WTC11 (cell line): ENCODE data around the gene SLC35D1. TPM values are rescaled to one million over a fixed set of nuclear protein-coding genes. Genes with fewer than 3 reads are reported as not detected.

ENCODE experiments used
- ATAC-seq: fragments of 200-7000 bp; cut with Tn5 transposase; 2 replicates; pipeline ENCODE4 v1.10.0; 2021; ENCODE audit warnings: mild to moderate bottlenecking, moderate library complexity
- CTCF ChIA-PET: fragments of 300-600 bp; sonication (Branson Sonifier 250); formaldehyde crosslinking; loops from one replicate; lab custom pipeline; 2021; ENCODE audit warnings: antibody characterized with exemption; lab: Charles Lee
- POLR2A ChIA-PET: fragments of 350-600 bp; sonication (Branson Sonifier 250); formaldehyde crosslinking; loops from one replicate; lab custom pipeline; 2021; ENCODE audit warnings: antibody characterized with exemption; lab: Charles Lee
- DNase-seq: peaks from one replicate; pipeline ENCODE4 v3.0.0; 2021; ENCODE audit warnings: low spot score
- H3K27ac Mint-ChIP-seq: 2 replicates; pipeline ENCODE4 v1.8.0; 2021; ENCODE audit warnings: mixed read lengths
- H3K27me3 Mint-ChIP-seq: 2 replicates; pipeline ENCODE4 v1.8.0; 2021; ENCODE audit warnings: low read depth, mild to moderate bottlenecking, moderate library complexity, mixed read lengths
- H3K36me3 Mint-ChIP-seq: 2 replicates; pipeline ENCODE4 v1.8.0; 2021; ENCODE audit warnings: mixed read lengths
- H3K4me1 Mint-ChIP-seq: 2 replicates; pipeline ENCODE4 v1.8.0; 2022; ENCODE audit warnings: mixed read lengths
- H3K4me3 Mint-ChIP-seq: 2 replicates; pipeline ENCODE4 v1.8.0; 2021; ENCODE audit warnings: mild to moderate bottlenecking, moderate library complexity, mixed read lengths
- H3K9me3 Mint-ChIP-seq: 2 replicates; pipeline ENCODE4 v1.8.0; 2021; ENCODE audit warnings: mixed read lengths
- ATF1 ChIP-seq: sonication (generic); formaldehyde crosslinking; IDR thresholded peaks from 2 replicates; pipeline ENCODE4 v1.8.1; 2023; ENCODE audit warnings: mild to moderate bottlenecking, moderate library complexity, missing genetic modification reagents
- CREB1 ChIP-seq: sonication (generic); formaldehyde crosslinking; IDR thresholded peaks from 2 replicates; pipeline ENCODE4 v1.8.0; 2023; ENCODE audit warnings: mild to moderate bottlenecking, missing genetic modification reagents
- CREM ChIP-seq: sonication (generic); formaldehyde crosslinking; IDR thresholded peaks from 2 replicates; pipeline ENCODE4 v1.8.1; 2022; ENCODE audit warnings: mild to moderate bottlenecking, missing genetic modification reagents, moderate library complexity
- ELF4 ChIP-seq: sonication (generic); formaldehyde crosslinking; IDR thresholded peaks from 2 replicates; pipeline ENCODE4 v1.8.1; 2022; ENCODE audit warnings: low read depth, mild to moderate bottlenecking, moderate library complexity, missing genetic modification reagents
- ETV6 ChIP-seq: sonication (generic); formaldehyde crosslinking; IDR thresholded peaks from 2 replicates; pipeline ENCODE4 v1.8.1; 2022; ENCODE audit warnings: mild to moderate bottlenecking, missing genetic modification reagents
- GABPB1 ChIP-seq: sonication (generic); formaldehyde crosslinking; IDR thresholded peaks from 2 replicates; pipeline ENCODE4 v1.8.1; 2023; ENCODE audit warnings: mild to moderate bottlenecking, missing genetic modification reagents
- KAT7 ChIP-seq: sonication (generic); formaldehyde crosslinking; IDR thresholded peaks from 2 replicates; pipeline ENCODE4 v1.8.1; 2023; ENCODE audit warnings: missing genetic modification reagents, mild to moderate bottlenecking, borderline replicate concordance
- MXD4 ChIP-seq: fragments of 250-450 bp; sonication (Bioruptor Pico); IDR thresholded peaks from 2 replicates; pipeline ENCODE4 v1.8.0; 2021; ENCODE audit warnings: mild to moderate bottlenecking, moderate library complexity, borderline replicate concordance
- NR2C2 ChIP-seq: sonication (generic); formaldehyde crosslinking; IDR thresholded peaks from 2 replicates; pipeline ENCODE4 v1.8.0; 2022; ENCODE audit warnings: mild to moderate bottlenecking, missing genetic modification reagents
- OVOL2 ChIP-seq: fragments of 250-450 bp; sonication (Bioruptor Pico); IDR thresholded peaks from 2 replicates; pipeline ENCODE4 v1.9.0; 2021; ENCODE audit warnings: mild to moderate bottlenecking, borderline replicate concordance
- PRRX2 ChIP-seq: fragments of 250-450 bp; sonication (Bioruptor Pico); IDR thresholded peaks from 2 replicates; pipeline ENCODE4 v1.8.0; 2021; ENCODE audit warnings: mild to moderate bottlenecking
- TEAD1 ChIP-seq: sonication (generic); formaldehyde crosslinking; IDR thresholded peaks from 2 replicates; pipeline ENCODE4 v1.8.0; 2022; ENCODE audit warnings: mild to moderate bottlenecking, missing genetic modification reagents
- ZNF121 ChIP-seq: sonication (generic); formaldehyde crosslinking; IDR thresholded peaks from 2 replicates; pipeline ENCODE4 v1.8.0; 2023; ENCODE audit warnings: missing genetic modification reagents
- ZNF232 ChIP-seq: sonication (generic); formaldehyde crosslinking; IDR thresholded peaks from 2 replicates; pipeline ENCODE4 v1.8.0; 2022; ENCODE audit warnings: mild to moderate bottlenecking, missing genetic modification reagents
- ZNF423 ChIP-seq: fragments of 250-450 bp; sonication (Bioruptor Pico); IDR thresholded peaks from 2 replicates; pipeline ENCODE4 v2.1.2; 2022; ENCODE audit warnings: mild to moderate bottlenecking, moderate library complexity
- ZNF671 ChIP-seq: fragments of 250-450 bp; sonication (Bioruptor Pico); IDR thresholded peaks from 2 replicates; pipeline ENCODE4 v1.8.0; 2021; ENCODE audit warnings: mild to moderate bottlenecking
- total RNA-seq: library from RNA; stranded (reverse); gene quantifications from 3 replicates; pipeline ENCODE4 v1.2.3, GENCODE V29; 2021
- TF ChIP-seq, protein P1 (sequence below): sonication (generic); formaldehyde crosslinking; conservative IDR thresholded peaks from 2 replicates; pipeline ENCODE4 v1.8.1; 2022; ENCODE audit warnings: mild to moderate bottlenecking, missing genetic modification reagents
- TF ChIP-seq, protein P2 (sequence below): fragments of 250-450 bp; sonication (Bioruptor Pico); IDR thresholded peaks from 2 replicates; pipeline ENCODE4 v1.8.0; 2021; ENCODE audit warnings: mild to moderate bottlenecking
- TF ChIP-seq, protein P3 (sequence below): fragments of 250-450 bp; sonication (Bioruptor Pico); IDR thresholded peaks from 2 replicates; pipeline ENCODE4 v1.9.0; 2021; ENCODE audit warnings: moderate library complexity, mild to moderate bottlenecking, inconsistent platforms, borderline replicate concordance
- TF ChIP-seq, protein P4 (sequence below): fragments of 250-450 bp; sonication (Bioruptor Pico); IDR thresholded peaks from 2 replicates; pipeline ENCODE4 v1.9.0; 2021; ENCODE audit warnings: mild to moderate bottlenecking
- TF ChIP-seq, protein P5 (sequence below): sonication (generic); formaldehyde crosslinking; conservative IDR thresholded peaks from 2 replicates; pipeline ENCODE4 v1.8.1; 2023; ENCODE audit warnings: mild to moderate bottlenecking, low read depth, missing genetic modification reagents, moderate library complexity

The SLC35D1 gene
- total RNA-seq, 1 experiment from 2014 or later, result 2.4 TPM

DNA sequence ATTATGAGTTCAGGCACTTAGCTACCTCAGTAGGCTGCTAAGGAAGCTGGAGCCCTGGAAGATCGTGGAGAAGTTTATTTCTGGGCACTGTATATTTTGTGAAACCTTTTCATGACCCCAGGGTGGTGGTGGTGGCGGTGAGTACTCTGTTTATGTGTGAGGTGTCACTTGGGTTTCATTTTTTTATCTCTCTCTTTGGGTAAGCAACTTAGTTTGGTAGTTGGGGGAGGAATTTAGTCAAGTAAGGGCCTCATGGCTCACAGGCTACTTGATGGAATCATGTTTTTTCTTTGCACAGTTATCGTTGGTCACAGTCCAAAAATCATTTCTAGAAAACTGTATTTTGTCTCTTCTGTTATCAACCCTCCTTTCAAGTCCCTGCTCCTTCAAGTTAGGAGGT is 46.9 kb upstream of the SLC35D1 start (continued):
- TF ChIP-seq, protein P1, sequence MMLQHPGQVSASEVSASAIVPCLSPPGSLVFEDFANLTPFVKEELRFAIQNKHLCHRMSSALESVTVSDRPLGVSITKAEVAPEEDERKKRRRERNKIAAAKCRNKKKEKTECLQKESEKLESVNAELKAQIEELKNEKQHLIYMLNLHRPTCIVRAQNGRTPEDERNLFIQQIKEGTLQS (CRISPR knock-in tag), result no peak
- no peak for TF ChIP-seq ELF4 (CRISPR knock-in tag)
- TF ChIP-seq KAT7 (CRISPR knock-in tag), result no peak
- TF ChIP-seq, protein P2, sequence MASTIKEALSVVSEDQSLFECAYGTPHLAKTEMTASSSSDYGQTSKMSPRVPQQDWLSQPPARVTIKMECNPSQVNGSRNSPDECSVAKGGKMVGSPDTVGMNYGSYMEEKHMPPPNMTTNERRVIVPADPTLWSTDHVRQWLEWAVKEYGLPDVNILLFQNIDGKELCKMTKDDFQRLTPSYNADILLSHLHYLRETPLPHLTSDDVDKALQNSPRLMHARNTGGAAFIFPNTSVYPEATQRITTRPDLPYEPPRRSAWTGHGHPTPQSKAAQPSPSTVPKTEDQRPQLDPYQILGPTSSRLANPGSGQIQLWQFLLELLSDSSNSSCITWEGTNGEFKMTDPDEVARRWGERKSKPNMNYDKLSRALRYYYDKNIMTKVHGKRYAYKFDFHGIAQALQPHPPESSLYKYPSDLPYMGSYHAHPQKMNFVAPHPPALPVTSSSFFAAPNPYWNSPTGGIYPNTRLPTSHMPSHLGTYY (CRISPR knock-in tag), result no peak

DNA sequence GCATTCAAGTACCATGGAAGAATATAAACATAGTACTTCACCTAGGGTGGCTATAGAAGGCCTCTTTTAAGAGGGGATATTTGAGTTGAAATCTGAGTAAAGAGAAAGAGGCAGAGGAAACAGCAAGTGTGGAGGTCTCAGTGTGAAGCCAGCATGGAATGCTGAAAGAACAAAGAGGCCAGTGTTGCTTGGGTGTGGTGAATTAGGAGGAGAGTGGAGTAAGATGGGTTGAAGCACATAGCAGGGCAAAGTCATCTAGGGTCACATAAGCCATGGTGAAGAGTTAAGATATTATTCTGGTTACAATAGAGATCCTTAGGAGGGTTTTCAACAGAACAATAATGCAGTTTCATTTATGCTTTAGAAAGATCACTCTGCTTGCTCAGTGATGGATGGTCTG is 43.4 kb upstream of the SLC35D1 start:
- POLR2A ChIA-PET, result no interaction called here
- Mint-ChIP-seq H3K36me3 (no peaks in the 10 kb centered on the region), H3K27ac (peak overlapping the region; percentile 19), H3K4me1 (peaks cover 15% of the 10 kb centered on the region), H3K27me3 (no peaks in the 10 kb centered on the region; the same call in 1 of the 2 replicates), H3K4me3 (no peak overlapping the region), H3K9me3 (no peaks in the 10 kb centered on the region)
- CTCF ChIA-PET, result interaction anchor here (1.1 kb wide), 1 partner anchor 29 kb away, joined by 3 read pairs; no protein-coding TSS in a partner anchor
- DNase-seq, result peak; percentile 16
- TF ChIP-seq TEAD1 (peak; percentile 52; the same call in 1 of the 2 replicates), ZNF423 (CRISPR knock-in tag) (no peak), GABPB1 (CRISPR knock-in tag) (no peak), ZNF671 (CRISPR knock-in tag) (no peak)
- peak; percentile 99 for ATAC-seq

DNA sequence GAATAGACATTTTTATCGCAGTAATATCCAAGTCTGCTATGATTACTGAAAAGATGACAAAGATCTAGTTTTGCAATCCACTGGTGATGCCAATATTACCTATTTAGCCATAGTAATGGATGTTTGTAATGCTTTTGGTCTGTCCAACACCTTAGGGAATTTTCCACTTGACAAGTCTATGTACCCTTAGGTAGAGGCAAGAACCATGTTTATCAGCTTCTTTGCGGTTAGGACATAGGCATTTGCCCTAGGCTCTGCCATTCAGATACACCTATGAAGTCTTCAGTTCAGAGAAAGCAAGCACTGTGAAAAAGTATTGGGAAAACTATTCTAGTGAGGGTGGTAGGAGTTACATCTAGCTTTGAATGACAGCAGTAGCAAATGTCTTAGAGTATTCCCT is 40.2 kb upstream of the SLC35D1 start:
- no peak overlapping the region for H3K4me3 Mint-ChIP-seq
- POLR2A ChIA-PET, result no interaction called here
- TF ChIP-seq PRRX2 (no peak), ZNF121 (CRISPR knock-in tag) (no peak), MXD4 (CRISPR knock-in tag) (no peak), CREM (CRISPR knock-in tag) (no peak), ATF1 (CRISPR knock-in tag) (no peak), OVOL2 (CRISPR knock-in tag) (no peak), NR2C2 (no peak), CREB1 (CRISPR knock-in tag) (no peak), ETV6 (no peak), ZNF671 (CRISPR knock-in tag) (no peak), ZNF232 (CRISPR knock-in tag) (no peak)
- TF ChIP-seq, protein P3, sequence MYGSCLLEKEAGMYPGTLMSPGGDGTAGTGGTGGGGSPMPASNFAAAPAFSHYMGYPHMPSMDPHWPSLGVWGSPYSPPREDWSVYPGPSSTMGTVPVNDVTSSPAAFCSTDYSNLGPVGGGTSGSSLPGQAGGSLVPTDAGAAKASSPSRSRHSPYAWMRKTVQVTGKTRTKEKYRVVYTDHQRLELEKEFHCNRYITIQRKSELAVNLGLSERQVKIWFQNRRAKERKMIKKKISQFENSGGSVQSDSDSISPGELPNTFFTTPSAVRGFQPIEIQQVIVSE (CRISPR knock-in tag), result no peak
- TF ChIP-seq, protein P4, sequence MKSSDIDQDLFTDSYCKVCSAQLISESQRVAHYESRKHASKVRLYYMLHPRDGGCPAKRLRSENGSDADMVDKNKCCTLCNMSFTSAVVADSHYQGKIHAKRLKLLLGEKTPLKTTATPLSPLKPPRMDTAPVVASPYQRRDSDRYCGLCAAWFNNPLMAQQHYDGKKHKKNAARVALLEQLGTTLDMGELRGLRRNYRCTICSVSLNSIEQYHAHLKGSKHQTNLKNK (CRISPR knock-in tag), result no peak
- TF ChIP-seq, protein P5, sequence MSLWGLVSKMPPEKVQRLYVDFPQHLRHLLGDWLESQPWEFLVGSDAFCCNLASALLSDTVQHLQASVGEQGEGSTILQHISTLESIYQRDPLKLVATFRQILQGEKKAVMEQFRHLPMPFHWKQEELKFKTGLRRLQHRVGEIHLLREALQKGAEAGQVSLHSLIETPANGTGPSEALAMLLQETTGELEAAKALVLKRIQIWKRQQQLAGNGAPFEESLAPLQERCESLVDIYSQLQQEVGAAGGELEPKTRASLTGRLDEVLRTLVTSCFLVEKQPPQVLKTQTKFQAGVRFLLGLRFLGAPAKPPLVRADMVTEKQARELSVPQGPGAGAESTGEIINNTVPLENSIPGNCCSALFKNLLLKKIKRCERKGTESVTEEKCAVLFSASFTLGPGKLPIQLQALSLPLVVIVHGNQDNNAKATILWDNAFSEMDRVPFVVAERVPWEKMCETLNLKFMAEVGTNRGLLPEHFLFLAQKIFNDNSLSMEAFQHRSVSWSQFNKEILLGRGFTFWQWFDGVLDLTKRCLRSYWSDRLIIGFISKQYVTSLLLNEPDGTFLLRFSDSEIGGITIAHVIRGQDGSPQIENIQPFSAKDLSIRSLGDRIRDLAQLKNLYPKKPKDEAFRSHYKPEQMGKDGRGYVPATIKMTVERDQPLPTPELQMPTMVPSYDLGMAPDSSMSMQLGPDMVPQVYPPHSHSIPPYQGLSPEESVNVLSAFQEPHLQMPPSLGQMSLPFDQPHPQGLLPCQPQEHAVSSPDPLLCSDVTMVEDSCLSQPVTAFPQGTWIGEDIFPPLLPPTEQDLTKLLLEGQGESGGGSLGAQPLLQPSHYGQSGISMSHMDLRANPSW (CRISPR knock-in tag), result no peak
- peaks cover 15% of the 10 kb centered on the region for H3K4me1 Mint-ChIP-seq
- ATAC-seq (no peak), DNase-seq (no peak)
- H3K27ac Mint-ChIP-seq, result no peak overlapping the region
- 0 out of 2 replicates have a peak, but pooled peaks cover 2% of the 10 kb centered on the region for H3K36me3 Mint-ChIP-seq
- H3K27me3 Mint-ChIP-seq, result no peaks in the 10 kb centered on the region
- H3K9me3 Mint-ChIP-seq, result peaks cover 11% of the 10 kb centered on the region
- CTCF ChIA-PET, result no interaction called here
